ENCODE data around the gene TBXAS1.

TBXAS1 gene

GRCh38 chr7:140005754-140006503 is 176.9 kb downstream of the TBXAS1 start:
- no peak for DNase-seq

DNA sequence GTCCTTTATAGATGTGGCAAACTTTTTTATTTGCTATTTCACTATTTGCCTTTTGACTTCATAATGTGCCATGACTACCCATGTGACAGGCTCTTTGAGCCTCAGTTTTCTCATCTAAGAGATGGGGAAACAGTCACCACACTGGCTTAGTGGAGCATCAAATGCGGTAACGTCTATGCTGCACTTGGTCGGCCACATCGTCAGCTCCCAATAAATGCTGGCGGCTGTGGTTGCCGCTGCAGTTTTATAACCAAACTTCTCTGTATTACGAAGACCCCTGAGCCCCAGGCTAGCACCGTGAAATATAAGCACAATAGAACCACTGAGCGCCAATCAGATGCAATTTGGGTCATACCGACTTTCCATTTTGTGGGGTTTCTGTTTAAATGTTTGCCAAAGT is 177.5 kb downstream of the TBXAS1 start:
- DNase-seq, result no peak

DNA sequence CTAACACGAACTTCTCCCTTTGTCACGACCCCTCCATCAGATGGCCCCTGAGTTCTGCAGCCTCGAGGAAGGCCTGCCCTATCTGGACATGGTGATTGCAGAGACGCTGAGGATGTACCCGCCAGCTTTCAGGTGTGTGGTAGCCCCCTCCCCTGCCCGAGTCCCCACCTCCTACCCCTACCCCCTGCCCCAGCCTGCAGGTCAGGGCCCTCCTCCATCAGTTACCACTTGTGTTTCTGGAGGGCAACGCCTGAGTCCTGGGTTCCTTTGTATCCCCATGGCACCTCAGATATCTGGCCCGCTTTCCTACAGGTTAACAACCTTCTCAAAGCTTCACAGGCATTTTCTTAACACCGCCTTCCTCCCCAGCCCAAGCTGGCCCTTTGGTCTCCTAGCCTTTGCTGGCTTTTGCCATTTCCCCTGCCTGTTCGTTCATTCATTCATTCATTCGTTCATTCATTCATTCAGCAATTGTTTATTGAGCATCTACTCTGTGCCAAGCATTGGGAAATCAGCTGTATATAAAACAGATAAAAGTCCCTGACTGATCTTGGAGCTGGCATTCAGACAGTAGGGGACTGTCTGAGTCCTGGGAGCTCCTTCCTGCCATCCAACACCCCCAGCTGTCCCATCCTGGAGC is 178.1 kb downstream of the TBXAS1 start:
- no peak for DNase-seq

- no peak for DNase-seq
These were observed 179.9 kb downstream of the TBXAS1 start for GRCh38 chr7:140008755-140009610.

GRCh38 chr7:140009735-140010134 is 180.7 kb downstream of the TBXAS1 start:
- no peak for DNase-seq

GRCh38 chr7:140010194-140010895 is 181.3 kb downstream of the TBXAS1 start:
- no peak for DNase-seq

DNA sequence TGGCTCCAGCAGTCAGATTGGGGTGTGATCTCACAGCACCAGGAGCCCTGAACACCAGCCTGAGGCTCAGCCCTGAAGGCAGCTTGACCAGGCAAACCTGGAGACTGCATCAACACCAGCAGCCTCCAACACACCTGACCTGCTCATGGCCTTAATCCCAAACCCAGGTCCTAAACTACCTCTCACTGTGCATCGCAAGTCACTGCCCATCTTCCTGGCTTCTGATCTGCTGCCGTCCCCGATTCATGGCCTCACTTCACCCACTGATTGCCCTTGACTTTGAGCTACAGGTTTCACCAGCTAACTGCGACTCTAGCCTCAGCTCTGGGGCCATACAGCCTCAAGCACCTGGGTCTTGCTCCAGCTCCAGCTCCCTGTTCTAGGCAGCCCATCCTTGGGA is 184.6 kb downstream of the TBXAS1 start:
- no peak for DNase-seq

- DNase-seq, result no peak
These were observed 185.1 kb downstream of the TBXAS1 start for GRCh38 chr7:140014123-140014522.

GRCh38 chr7:140015471-140015970 is 186.5 kb downstream of the TBXAS1 start:
- DNase-seq, result no peak

GRCh38 chr7:140016540-140016939 is 187.5 kb downstream of the TBXAS1 start:
- DNase-seq, result no peak

DNA sequence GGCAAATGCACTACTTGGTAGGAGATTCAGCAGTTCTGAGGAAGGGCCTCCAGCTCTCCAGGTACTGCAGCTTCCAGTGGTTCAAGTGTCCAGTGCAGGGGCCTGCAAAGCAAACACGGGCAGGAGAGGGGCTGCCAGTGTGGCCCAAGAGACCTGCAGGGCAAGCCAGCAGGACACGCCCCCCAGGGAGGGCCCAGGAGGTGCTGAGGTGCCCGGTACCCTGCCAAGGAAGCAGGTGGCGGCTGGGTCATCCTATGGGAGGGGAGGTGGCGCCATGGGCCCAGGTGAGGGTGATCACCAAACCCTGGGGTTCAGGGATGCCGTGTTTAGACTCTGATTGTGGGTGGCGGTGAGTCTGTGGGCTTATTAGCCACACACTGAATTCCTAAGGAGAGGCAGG is 188.0 kb downstream of the TBXAS1 start:
- no peak for DNase-seq

DNA sequence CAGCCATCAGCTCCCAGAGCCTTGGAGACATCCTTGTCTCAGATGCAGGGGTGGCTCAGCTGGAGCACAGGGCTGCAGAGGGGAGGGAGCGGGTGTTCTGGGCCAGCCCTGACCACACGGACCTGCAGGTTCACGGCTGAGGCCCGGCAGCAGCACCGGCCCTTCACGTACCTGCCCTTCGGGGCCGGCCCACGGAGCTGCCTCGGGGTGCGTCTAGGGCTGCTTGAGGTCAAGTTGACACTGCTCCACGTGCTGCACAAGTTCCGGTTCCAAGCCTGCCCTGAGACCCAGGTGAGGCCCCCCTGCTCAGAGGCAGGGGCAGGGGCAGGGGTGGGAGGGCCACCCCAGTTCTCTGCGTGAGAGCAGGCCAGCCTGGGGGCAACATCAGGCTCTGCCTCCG is 188.5 kb downstream of the TBXAS1 start:
- DNase-seq, result no peak

DNA sequence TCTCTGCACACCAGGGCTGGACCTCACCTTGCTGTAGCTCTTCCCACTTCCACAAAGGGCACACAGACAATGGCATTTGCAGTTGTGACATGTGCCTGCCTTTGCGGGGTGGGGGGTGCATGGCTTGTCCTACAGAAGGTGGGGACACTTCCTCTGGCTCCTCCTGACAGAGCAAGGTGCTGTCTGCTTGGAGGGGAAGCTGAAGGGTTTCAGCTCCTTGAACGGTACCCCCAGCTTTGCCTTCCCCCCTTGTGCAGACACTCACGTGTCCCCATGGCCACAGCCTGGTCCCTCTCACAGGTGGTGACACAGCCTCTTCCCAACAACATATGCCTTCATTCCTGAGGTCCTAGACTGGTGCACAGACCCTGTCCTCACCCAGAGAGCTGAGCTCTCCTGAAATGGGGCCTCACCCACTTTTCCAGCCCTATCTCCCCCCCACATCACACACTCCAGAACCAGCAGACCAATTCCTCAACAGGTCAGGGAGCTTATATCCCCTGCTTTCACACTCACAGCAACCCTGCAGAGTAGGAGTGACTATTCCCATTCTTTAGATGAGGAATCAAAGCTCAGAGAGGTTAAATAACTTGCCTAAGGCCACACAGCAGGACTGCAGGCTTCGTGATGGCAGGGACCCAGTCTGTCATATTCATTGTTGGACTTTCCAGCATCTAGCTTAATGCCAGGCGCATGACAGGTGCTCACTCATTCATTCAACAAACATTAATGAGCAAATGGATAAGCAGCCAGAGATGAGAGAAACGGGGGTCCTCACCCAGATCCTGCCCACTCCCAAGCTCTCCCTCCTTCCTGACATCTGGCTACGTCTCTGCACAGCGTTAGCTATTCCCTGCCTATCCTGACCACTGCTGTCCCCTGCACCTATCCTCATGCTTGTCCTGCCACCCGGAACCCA is 189.3 kb downstream of the TBXAS1 start:
- no peak for DNase-seq

- no peak for DNase-seq
These were observed 190.1 kb downstream of the TBXAS1 start for GRCh38 chr7:140019172-140019571.

DNA sequence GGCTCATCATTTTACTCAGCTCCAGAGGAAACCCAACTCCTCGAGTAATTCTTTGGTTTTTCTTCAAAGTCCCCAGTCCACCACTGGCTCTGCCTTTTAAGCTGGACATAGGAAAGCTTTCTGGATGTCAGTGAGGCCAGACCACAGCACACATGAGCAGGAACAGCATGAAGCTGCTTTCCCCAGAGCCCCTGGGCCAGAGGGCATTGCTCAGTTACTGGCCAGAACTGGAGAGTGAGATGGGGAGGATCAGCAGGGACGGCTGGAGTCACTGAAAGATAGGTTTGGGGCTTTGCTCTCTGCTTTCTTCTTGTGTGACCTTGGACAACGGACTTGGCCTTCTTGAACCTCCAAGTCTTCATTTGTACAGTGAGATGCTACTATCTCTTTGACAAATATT is 190.5 kb downstream of the TBXAS1 start:
- no peak for DNase-seq

- DNase-seq, result no peak
These were observed 192.5 kb downstream of the TBXAS1 start for GRCh38 chr7:140021603-140022002.

DNA sequence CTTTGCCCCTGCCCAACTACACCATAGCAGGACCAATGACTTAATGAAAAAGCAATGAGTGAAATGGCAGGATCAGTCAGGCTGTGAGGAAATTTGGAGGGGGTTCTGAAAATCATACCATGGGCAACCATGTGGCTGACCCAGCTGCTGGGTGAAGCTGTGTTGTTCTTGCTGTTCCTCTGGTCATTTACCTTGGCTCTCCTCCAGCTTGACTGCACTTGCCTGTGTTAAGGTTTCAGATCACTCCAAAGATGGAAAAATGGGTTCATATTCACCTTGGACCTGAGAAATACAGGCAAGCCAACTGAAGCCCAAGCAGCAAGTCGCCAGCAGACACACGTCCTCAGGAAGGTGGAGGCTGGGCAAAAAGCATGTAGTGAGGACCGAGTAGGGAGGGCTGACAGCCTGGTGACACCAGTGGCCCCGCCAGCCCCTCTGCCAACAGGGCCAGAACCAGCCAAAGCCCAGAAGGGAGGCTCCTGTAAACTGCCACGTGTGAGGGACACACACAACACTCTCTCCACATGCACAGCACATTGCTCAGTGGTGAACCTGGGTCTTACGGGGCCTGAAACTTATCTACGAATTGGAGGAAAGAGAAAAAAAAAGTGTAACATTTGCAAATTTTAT is 193.6 kb downstream of the TBXAS1 start:
- no peak for DNase-seq

DNA sequence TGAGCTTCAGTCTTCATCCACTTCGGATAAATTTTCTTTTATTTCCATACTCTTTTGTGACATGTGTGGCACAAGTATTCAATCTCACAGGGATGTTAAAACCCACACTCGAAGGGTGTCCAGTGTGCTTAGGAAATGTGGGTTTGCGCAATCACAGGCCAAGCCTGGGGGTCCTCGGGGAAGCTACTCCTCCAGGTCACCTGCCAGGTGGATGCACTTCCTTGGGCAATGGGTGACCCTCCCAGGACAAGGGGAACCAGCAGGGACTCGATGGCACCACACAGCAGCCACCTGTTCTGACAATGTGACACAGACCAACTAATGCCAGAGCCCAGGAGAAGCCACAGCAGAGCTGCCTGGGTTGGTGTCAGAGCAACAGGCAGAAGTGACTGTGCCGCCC is 194.7 kb downstream of the TBXAS1 start:
- no peak for DNase-seq

GRCh38 chr7:140024585-140024984 is 195.5 kb downstream of the TBXAS1 start:
- no peak for DNase-seq

GRCh38 chr7:140025241-140025640 is 196.2 kb downstream of the TBXAS1 start:
- DNase-seq, result no peak

- no peak for DNase-seq
These were observed 196.9 kb downstream of the TBXAS1 start for GRCh38 chr7:140025814-140026433.
